Epidermal melanocyte (primary cell): ENCODE results near the gene ST3GAL3.

Experiments used
- DNase-seq: peaks from one replicate; pipeline ENCODE4 v3.0.0; 2011; ENCODE audit warnings: low spot score; ENCODE audit not compliant: insufficient read length

ST3GAL3 gene

DNA sequence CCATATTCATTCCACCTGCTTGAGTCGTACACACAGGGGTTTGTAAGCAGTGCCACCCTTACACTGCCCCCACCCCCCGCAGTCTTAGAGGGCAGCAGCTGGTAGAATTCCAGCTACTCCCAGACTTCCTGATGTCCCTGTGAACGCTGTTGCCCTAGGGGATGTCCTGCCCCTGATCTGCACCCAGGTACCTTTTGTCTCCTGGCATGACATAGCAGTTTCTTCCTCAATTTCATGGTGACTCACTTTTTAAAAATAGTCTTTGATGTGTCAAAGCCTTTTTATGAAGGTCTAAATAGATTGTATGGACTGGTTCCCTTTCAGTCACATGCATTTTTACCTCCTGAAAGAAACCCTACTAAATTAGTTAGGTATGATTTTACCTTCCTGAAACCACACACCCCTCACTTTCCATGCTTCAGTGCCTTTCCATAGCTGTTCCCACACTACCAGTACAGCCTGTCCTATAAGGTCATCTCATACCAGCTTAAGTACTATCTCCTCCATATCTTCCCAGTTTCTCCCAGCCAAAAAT, 76.4 kb downstream of the ST3GAL3 start:
- no peak for DNase-seq

DNA sequence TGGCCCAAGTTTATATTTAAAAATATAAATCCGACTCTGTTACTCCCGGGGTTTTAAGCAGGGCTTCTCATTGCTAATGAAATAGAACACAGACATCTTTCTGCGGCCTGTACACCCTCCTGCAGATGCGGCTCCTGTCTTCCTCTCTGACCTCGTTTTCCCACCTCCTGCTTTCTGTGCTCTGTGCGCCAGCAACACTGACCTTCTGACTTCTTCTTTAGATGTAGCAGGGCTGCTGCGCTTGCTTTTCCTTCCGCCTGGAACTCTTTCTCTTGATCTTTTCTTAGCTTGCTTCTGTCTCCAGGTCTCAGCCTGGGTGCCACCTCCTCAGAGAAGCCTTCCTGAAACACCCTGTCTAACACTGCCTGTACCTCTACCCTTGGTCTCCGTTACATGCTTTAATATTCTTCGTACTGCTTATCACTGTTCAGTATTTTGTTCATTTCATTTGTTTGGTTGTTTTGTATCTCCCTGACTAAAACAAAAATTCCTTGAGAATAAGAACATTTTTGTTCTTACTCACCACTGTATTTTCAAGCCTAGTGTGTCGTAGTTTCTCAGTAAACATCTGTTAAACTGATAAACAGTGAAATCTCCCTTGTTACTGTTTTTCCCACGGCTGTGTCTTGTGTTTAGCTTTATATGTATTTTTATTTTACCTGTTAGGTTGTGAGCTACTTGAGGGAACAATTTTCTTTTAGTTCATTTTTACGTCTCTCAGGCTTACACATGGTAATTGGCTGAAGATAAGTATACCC, 79.0 kb downstream of the ST3GAL3 start:
- DNase-seq, result no peak

- peak; percentile 65 for DNase-seq
These were observed 79.6 kb downstream of the ST3GAL3 start for GRCh38 chr1:43786960-43787359.

GRCh38 chr1:43789604-43790550, 82.5 kb downstream of the ST3GAL3 start:
- DNase-seq, result no peak

DNA sequence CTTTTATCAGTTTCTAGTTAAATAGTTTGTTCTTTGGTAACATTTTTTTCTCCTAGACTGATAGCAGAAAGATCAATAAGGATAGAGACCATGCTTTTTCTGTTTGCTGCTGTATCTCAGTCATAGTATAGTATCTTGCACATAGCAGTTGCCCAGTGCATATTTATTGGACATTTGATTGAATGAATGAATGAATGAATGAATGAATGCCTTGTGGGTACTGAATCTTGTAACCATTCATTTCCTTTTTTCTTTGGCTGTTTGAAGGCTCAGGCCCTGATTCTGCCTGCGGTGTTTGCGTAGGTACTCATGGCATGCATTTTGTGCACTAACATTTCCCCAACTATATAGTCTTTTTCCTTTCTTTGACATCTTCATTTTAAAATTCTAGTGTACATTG, 83.9 kb downstream of the ST3GAL3 start:
- no peak for DNase-seq

DNA sequence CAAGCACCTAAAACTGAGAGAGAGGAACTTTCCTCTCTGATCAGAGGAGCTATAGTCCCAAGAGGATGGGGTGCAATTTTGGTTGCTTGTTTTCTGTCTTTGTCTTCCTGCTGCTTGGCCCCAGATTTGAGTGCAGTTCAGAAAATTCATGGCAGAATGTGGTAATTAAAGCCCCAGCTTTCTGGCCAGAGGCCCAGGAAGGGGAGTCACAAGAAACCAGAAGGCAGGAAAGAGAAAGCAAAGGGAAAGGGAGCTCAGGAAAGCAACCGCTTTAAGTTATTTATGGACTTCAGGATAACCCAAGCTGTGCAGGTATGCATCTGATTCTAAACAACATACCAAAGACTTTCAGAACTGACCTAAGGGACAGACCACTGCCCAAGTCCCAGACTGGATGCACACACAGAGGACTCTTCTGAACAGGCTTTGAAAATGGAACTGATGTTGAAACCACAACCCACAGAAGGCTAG, 88.8 kb downstream of the ST3GAL3 start:
- peak; percentile 31 for DNase-seq

DNA sequence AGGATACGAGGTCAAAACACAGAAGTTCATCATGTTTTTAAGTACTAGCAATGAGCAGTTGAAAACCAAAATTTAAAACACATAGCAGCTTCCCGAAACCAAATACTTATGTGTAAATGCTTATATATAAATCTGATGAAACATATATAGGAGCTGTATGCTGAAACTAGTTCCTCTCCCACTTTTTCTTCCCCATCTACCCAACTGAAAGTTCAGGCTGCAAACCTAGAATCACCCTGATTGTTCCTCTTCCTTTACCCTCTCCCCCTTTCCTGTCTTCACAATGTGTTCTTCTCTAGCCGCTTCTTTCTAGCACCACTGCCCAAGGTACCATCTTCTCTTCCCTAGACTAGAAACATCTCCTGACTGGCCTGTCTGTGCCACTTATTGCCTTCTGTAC, 90.6 kb downstream of the ST3GAL3 start:
- DNase-seq, result no peak

- no peak for DNase-seq
These were observed 92.6 kb downstream of the ST3GAL3 start for GRCh38 chr1:43799656-43800635.

GRCh38 chr1:43800771-43801170, 93.4 kb downstream of the ST3GAL3 start:
- DNase-seq, result no peak

DNA sequence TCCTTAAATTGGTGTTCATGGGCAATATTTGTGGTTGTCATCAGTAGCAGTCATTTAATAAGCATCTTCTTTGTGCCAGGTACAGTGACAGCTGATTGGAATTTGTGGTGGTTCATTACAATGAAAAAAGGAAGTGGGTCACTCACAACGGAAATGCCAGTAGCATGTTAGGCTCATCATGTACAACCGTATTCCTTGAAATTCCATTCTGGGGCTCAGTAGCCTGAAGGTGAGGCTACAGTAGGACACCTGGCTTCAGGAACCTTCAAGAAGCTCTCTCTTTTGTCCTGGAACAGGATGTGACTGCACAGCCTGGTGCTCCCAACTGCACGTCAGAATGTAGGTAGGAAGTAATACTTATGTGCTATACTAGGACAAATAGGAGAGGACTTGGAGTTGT, 93.9 kb downstream of the ST3GAL3 start:
- DNase-seq, result no peak

GRCh38 chr1:43802356-43802980, 95.1 kb downstream of the ST3GAL3 start:
- DNase-seq, result no peak

- DNase-seq, result no peak
These were observed 95.8 kb downstream of the ST3GAL3 start for GRCh38 chr1:43803105-43803504.

DNA sequence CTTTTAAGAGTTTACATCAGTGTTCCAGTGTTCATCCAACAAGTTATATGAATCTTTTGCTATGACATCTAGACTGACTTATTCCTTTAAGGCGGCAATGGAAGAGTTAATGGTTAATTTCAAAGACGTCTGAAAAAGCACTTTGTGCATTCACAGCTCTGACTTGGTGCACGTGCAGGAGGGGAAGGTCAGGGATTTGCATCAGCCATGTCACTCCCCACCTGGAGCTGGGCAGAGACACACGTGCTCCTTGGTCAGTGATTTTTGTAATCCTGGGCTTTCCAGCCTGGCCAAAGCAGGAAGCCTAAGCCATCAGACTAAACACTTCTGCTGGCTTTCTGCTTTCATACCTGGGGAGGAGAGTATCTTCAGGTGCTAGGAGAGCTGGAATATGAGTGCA, 96.3 kb downstream of the ST3GAL3 start:
- no peak for DNase-seq

DNA sequence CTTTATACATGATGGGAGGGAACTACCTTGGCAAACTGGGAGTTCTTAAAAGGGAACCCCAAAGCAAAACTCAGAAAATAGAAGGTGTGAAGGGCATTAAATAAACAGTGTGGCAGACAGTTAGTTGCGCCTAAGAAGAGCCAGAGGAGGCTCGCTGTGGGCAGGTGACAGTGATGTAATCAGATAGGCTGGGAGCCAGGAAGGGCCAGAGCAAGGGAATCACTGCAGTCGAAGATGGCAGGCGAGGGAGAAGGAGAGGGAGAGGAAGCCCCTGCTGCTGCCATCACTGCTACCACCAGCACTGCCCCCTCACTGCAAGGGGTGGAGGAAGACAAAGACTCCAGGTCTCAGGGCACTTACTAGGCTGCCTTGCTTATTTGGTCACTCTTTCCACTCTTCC, 97.2 kb downstream of the ST3GAL3 start:
- no peak for DNase-seq

DNA sequence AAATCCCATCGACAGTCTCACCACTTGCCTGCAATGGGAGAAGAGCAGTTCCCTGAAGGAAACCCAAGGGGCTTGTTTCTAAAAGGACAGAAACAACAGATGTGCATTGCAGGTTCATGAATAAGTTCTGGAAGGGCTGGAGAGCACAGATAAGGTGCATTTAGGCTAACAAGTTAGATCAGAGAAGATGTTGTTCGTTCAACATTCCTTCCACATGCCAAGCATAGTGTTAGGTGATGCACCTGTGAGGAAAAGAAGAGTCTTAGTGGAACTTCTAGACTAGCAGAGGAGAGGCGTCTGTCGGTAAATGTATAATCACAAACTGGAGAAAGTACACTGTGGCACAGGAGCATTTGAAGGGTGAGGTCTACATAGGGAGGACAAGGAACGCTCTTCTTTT, 98.0 kb downstream of the ST3GAL3 start:
- DNase-seq, result no peak

GRCh38 chr1:43806183-43806582, 98.8 kb downstream of the ST3GAL3 start:
- no peak for DNase-seq

DNA sequence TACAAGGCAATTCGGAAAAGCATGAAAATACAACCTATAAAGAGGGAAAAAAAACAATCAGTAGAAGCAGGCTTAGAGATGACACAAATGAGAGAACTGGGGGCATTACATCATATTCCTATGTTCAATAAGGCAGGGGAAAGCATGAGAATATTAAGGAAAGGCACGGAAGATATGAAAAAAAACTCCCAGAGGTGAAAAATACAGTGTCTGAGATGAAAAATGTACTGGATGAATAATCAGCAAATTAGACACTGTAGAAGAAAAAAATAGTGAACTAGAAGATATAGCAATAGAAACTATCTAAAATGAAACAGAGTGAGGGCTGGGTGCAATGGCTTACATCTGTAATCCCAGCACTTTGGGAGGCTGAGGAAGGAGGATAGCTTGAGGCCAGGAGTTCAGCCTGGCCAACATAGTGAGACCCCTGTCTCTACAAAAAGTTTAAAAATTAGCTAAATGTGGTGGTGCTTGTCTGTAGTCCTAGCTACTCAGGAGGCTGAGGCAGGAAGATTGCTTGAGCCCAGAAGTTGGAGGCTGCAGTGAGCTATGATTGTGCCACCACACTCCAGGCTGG, 101.8 kb downstream of the ST3GAL3 start:
- no peak for DNase-seq

DNA sequence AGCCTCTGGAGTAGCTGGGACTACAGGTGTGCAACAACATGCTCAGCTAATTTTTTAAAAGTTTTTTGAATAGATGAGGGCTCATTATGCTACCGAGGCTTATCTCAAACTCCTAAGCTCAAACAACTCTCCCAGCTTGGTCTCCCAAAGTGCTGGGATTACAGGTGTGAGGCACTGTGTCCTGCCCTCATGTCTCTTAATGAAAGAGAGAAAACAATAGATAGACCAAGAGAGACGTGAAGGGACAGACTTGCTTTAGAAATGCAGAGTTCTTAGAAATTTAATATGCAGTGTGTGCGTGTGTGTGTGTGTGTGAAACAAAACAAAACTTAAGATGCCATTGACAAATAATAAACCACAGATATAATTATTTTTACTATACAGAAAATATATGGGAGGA, 105.2 kb downstream of the ST3GAL3 start:
- no peak for DNase-seq

- no peak for DNase-seq
These were observed 107.1 kb downstream of the ST3GAL3 start for GRCh38 chr1:43814401-43814800.

DNA sequence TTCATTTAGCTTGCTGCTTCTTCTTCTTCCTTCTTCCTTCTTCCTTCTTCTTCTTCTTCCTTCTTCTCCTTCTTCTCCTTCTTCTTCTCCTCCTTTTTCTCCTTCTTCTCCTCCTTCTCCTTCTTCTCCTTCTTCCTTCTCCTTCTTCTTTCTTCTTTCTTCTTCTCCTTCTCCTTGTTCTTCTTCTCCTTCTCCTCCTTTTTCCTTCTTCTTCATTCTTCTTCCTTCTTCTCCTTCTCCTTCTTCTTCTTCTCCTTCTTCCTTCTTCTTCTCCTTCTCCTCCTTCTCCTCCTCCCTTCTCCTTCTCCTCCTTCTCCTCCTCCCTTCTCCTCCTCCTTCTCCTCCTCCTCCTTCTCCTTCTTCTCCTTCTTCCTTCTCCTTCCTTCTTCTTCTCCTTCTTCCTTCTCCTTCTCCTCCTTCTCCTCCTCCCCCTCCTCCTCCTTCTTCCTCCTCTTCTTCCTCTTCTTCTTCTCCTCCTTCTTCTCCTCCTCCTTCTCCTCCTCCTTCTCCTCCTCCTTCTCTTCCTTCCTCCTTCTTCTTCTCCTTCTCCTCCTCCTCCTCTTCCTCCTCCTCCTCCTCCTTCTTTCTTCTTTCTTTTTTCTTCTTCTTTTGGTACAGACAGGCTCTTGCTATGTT, 110.1 kb downstream of the ST3GAL3 start:
- DNase-seq, result no peak
